Activated naive CD4-positive, alpha-beta T cell (primary cell): Measurements from ENCODE around the gene TIMP3.
"Not testable (repeated sequence)": the region's sequence is repeated elsewhere in the genome, so short reads cannot be mapped to it uniquely, and the experiment has no call there.

Experiments
- DNase-seq, 4 experiments: peaks; one replicate each; lab custom pipeline; 2025; lab: John Stamatoyannopoulos, UW

Gene TIMP3

GRCh38 chr22:32801537-32802236 lies at the start of gene TIMP3:
Gene TIMP3 (plus strand): TSS chr22:32801705. CDS start chr22:32802002, 297 bp downstream.
- no peak for DNase-seq

- no peak for DNase-seq
Observed at GRCh38 chr22:32752326-32752725, 49.2 kb upstream of the TIMP3 start.

GRCh38 chr22:32752816-32753520 lies 48.5 kb upstream of the TIMP3 start:
- no peak for DNase-seq

- no peak for DNase-seq
Observed at GRCh38 chr22:32753591-32753990, 47.9 kb upstream of the TIMP3 start.

GRCh38 chr22:32754413-32755041 lies 47.0 kb upstream of the TIMP3 start:
- DNase-seq: no peak

- not testable (repeated sequence) for DNase-seq
Observed at GRCh38 chr22:32757086-32757762, 44.3 kb upstream of the TIMP3 start.

- DNase-seq: no peak
Observed at GRCh38 chr22:32758866-32759385, 42.6 kb upstream of the TIMP3 start.

- DNase-seq: no peak
Observed at GRCh38 chr22:32760396-32760795, 41.1 kb upstream of the TIMP3 start.

GRCh38 chr22:32760815-32761214 lies 40.7 kb upstream of the TIMP3 start:
- DNase-seq: no peak

- no peak for DNase-seq
Observed at GRCh38 chr22:32761251-32761903, 40.1 kb upstream of the TIMP3 start.

GRCh38 chr22:32764330-32765131 lies 37.0 kb upstream of the TIMP3 start:
- DNase-seq: no peak

- no peak for DNase-seq
Observed at GRCh38 chr22:32765132-32765618, 36.3 kb upstream of the TIMP3 start.

- DNase-seq: no peak
Observed at GRCh38 chr22:32771756-32772155, 29.7 kb upstream of the TIMP3 start.

GRCh38 chr22:32775957-32776356 lies 25.5 kb upstream of the TIMP3 start:
- no peak for DNase-seq

- DNase-seq: no peak
Observed at GRCh38 chr22:32776397-32776796, 25.1 kb upstream of the TIMP3 start.

- no peak for DNase-seq
Observed at GRCh38 chr22:32776802-32777201, 24.7 kb upstream of the TIMP3 start.

GRCh38 chr22:32777987-32778386 lies 23.5 kb upstream of the TIMP3 start:
- no peak for DNase-seq

- DNase-seq: no peak
Observed at GRCh38 chr22:32780726-32781310, 20.7 kb upstream of the TIMP3 start.

GRCh38 chr22:32781695-32782094 lies 19.8 kb upstream of the TIMP3 start:
- DNase-seq: no peak

GRCh38 chr22:32785321-32786026 lies 16.0 kb upstream of the TIMP3 start:
- DNase-seq: no peak
